Measurements from ENCODE around the gene OR7A10. TPM values are rescaled to one million over a fixed set of nuclear protein-coding genes. Genes with fewer than 3 reads are reported as not detected.
"Not testable (repeated sequence)": the region's sequence is repeated elsewhere in the genome, so short reads cannot be mapped to it uniquely, and the experiment has no call there.

The OR7A10 gene
- total RNA-seq, 2 experiments from 2014 or later = not detected

DNA sequence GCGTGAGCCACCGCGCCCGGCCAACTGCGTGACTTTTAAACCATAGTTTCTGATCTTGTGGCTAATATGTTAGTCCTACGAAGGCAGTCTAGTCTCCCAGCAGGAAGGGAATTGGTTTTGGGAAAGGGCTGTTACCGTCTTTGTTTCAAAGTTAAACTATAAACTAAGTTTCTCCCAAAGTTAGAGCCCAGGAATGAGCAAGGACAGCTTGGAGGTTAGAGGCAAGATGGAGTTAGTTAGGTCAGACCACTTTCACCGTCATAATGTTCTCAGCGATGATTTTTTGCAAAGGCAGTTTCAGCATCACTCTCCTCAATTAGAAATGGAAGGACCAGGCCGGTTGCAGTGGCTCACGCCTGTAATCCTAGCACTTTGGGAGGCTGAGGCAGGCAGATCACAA is 52.7 kb downstream of the OR7A10 start:
- no peaks in the 10 kb centered on the region for H4K20me1 ChIP-seq (ENCODE audit: insufficient read depth, low read length)
- H3K79me2 ChIP-seq (ENCODE audit: insufficient read depth, low read depth, low read length) = no peaks in the 10 kb centered on the region
- H3K9me2 ChIP-seq (ENCODE audit: insufficient read depth, low read length) = no peaks in the 10 kb centered on the region
- H3K4me1 ChIP-seq (ENCODE audit: insufficient read depth, low read length, poor library complexity, severe bottlenecking) = no peaks in the 10 kb centered on the region
- H3K4me2 ChIP-seq (ENCODE audit: low read length) = no peak overlapping the region
- BruUV-seq (replicated peaks) = no TSS peak
- DNase-seq (ENCODE audit: low spot score) = no peak
- no peaks in the 10 kb centered on the region for H3K9me3 ChIP-seq (ENCODE audit: low read length)
- intact Hi-C loops (cut with micrococcal nuclease; ENCODE audit: unreplicated experiment) = no loop called here
- TF ChIP-seq, protein P1, sequence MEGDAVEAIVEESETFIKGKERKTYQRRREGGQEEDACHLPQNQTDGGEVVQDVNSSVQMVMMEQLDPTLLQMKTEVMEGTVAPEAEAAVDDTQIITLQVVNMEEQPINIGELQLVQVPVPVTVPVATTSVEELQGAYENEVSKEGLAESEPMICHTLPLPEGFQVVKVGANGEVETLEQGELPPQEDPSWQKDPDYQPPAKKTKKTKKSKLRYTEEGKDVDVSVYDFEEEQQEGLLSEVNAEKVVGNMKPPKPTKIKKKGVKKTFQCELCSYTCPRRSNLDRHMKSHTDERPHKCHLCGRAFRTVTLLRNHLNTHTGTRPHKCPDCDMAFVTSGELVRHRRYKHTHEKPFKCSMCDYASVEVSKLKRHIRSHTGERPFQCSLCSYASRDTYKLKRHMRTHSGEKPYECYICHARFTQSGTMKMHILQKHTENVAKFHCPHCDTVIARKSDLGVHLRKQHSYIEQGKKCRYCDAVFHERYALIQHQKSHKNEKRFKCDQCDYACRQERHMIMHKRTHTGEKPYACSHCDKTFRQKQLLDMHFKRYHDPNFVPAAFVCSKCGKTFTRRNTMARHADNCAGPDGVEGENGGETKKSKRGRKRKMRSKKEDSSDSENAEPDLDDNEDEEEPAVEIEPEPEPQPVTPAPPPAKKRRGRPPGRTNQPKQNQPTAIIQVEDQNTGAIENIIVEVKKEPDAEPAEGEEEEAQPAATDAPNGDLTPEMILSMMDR (conservative IDR thresholded peaks at IDR 0.05; ENCODE audit: low read length) = no peak
- TF ChIP-seq EZH2phosphoT487 (IDR thresholded peaks at IDR 0.05; ENCODE audit: borderline replicate concordance, low read depth, low read length) = no peak
- no peak overlapping the region for H3K27ac ChIP-seq (ENCODE audit: low read depth, low read length, poor library complexity, severe bottlenecking)
- CTCF ChIA-PET (ENCODE audit: unreplicated experiment) = no interaction called here
- H3K4me3 ChIP-seq (ENCODE audit: low read depth, low read length, poor library complexity, severe bottlenecking) = no peak overlapping the region
- POLR2A ChIA-PET = no interaction called here
- H2AFZ ChIP-seq (ENCODE audit: low read length) = no peak overlapping the region
- H3K36me3 ChIP-seq (ENCODE audit: insufficient read depth, low read length) = no peaks in the 10 kb centered on the region

DNA sequence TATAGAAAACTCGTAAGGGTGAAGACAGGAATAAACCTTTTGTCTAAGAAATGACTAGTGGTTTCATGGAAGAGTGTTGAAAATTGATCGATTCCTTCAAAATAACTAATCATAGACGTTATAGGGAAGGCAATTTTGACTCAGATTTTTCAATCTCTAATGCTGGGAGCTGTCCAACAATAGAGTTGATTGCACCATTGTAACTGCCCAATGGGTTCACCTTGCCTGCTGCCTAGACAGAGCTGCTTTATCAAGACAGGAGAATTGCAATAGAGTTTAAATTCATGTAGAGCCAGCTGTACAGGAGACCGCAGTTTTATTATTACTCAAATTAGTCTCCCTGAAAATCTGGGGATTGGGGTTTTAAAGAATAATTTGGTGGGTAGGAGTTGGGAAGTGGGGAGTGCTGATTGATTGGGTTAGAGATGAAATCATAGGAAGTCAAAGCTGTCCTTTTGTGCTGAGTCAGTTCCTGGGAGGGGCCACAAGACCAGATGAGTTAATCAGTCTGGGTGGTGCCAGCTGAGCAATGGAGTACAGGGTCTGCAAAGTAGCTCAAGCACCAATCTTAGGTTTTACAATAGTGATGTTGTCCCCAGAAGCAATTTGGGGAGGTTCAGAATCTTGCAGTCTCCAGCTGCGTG is 53.5 kb downstream of the OR7A10 start:
- no peaks in the 10 kb centered on the region for H3K4me1 ChIP-seq (ENCODE audit: insufficient read depth, low read length, poor library complexity, severe bottlenecking)
- H3K4me3 ChIP-seq (ENCODE audit: low read depth, low read length, poor library complexity, severe bottlenecking) = no peak overlapping the region
- ChIA-PET POLR2A (interaction anchor here (0.7 kb wide), 1 partner anchor 100 kb away, joined by 4 read pairs; no protein-coding TSS in a partner anchor), CTCF (ENCODE audit: unreplicated experiment) (no interaction called here)
- H3K9me3 ChIP-seq (ENCODE audit: low read length) = no peaks in the 10 kb centered on the region
- BruUV-seq (replicated peaks) = no TSS peak
- H4K20me1 ChIP-seq (ENCODE audit: insufficient read depth, low read length) = no peaks in the 10 kb centered on the region
- H3K79me2 ChIP-seq (ENCODE audit: insufficient read depth, low read depth, low read length) = no peaks in the 10 kb centered on the region
- TF ChIP-seq, protein P1 (conservative IDR thresholded peaks at IDR 0.05; ENCODE audit: low read length) = no peak
- TF ChIP-seq EZH2phosphoT487 (IDR thresholded peaks at IDR 0.05; ENCODE audit: borderline replicate concordance, low read depth, low read length) = no peak
- H3K27ac ChIP-seq (ENCODE audit: low read depth, low read length, poor library complexity, severe bottlenecking) = no peak overlapping the region
- H3K9me2 ChIP-seq (ENCODE audit: insufficient read depth, low read length) = no peaks in the 10 kb centered on the region
- no peak for DNase-seq (ENCODE audit: low spot score)
- H3K4me2 ChIP-seq (ENCODE audit: low read length) = no peak overlapping the region
- intact Hi-C loops (cut with micrococcal nuclease; ENCODE audit: unreplicated experiment) = no loop called here
- no peak overlapping the region for H2AFZ ChIP-seq (ENCODE audit: low read length)
- H3K36me3 ChIP-seq (ENCODE audit: insufficient read depth, low read length) = no peaks in the 10 kb centered on the region

DNA sequence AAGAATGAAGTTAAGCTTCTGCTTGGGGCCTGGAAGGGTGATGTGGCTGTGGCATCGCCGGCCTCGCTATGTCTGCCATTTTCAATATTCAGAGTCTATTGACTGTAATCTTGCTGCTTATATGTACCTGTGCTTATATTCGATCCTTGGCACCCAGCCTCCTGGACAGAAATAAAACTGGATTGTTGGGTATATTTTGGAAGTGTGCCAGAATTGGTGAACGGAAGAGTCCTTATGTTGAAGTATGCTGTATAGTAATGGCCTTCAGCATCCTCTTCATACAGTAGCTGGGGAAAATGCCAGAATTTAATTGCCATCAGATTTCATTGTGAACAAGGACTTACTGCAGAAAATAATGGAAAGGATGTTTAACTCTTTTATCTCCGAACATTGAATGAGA is 56.5 kb downstream of the OR7A10 start:
- CTCF ChIA-PET (ENCODE audit: unreplicated experiment); H3K79me2 ChIP-seq (ENCODE audit: insufficient read depth, low read depth, low read length): not testable (repeated sequence)

More for the DNA sequence above, 56.5 kb downstream of the OR7A10 start:
- H3K27ac ChIP-seq (ENCODE audit: low read depth, low read length, poor library complexity, severe bottlenecking); BruUV-seq (replicated peaks); H3K9me2 ChIP-seq (ENCODE audit: insufficient read depth, low read length); H3K4me3 ChIP-seq (ENCODE audit: low read depth, low read length, poor library complexity, severe bottlenecking); POLR2A ChIA-PET; H3K4me2 ChIP-seq (ENCODE audit: low read length); intact Hi-C loops (cut with micrococcal nuclease; ENCODE audit: unreplicated experiment); H3K9me3 ChIP-seq (ENCODE audit: low read length); H3K36me3 ChIP-seq (ENCODE audit: insufficient read depth, low read length); H3K4me1 ChIP-seq (ENCODE audit: insufficient read depth, low read length, poor library complexity, severe bottlenecking); H4K20me1 ChIP-seq (ENCODE audit: insufficient read depth, low read length); H2AFZ ChIP-seq (ENCODE audit: low read length); DNase-seq (ENCODE audit: low spot score): not testable (repeated sequence)

Small RNA genes lying within 50 kb of the gene (small RNA-seq; reads per million reads assigned to genes)
- not detected for gene AC005255.1
- not detected for gene OR7A18P

Other genes with a start within 250 kb of the OR7A10 start
- gene ADGRE3, start 174.1 kb downstream of the OR7A10 start, total RNA-seq (2014; rRNA removed; shearing (Covaris generic)) = not detected in 2 replicates
- not detected in 2 replicates for gene ADGRE3, start 174.1 kb downstream of the OR7A10 start, total RNA-seq (2022)
- gene ZNF333, start 158.9 kb downstream of the OR7A10 start, total RNA-seq (2014; rRNA removed; shearing (Covaris generic)) = 26.1 and 27.3 TPM in 2 replicates
- 25.0 and 30.8 TPM in 2 replicates for gene ZNF333, start 158.9 kb downstream of the OR7A10 start, total RNA-seq (2022)
- gene ADGRE2, start 70.4 kb downstream of the OR7A10 start, total RNA-seq (2014; rRNA removed; shearing (Covaris generic)) = not detected in 2 replicates
- gene ADGRE2, start 70.4 kb downstream of the OR7A10 start, total RNA-seq (2022) = 0.11 TPM in 1 of 2 replicates, not detected in the other
- gene OR7A5, start 13.7 kb downstream of the OR7A10 start, total RNA-seq (2014; rRNA removed; shearing (Covaris generic)) = not detected in 2 replicates
- gene OR7A5, start 13.7 kb downstream of the OR7A10 start, total RNA-seq (2022) = not detected in 2 replicates
- not detected in 2 replicates for gene OR7C1, start 13.7 kb downstream of the OR7A10 start, total RNA-seq (2014; rRNA removed; shearing (Covaris generic))
- gene OR7C1, start 13.7 kb downstream of the OR7A10 start, total RNA-seq (2022) = not detected in 2 replicates
- gene OR7A17, start 37.2 kb upstream of the OR7A10 start, total RNA-seq (2014; rRNA removed; shearing (Covaris generic)) = not detected in 2 replicates
- not detected in 2 replicates for gene OR7A17, start 37.2 kb upstream of the OR7A10 start, total RNA-seq (2022)
- gene OR7C2, start 92.6 kb upstream of the OR7A10 start, total RNA-seq (2014; rRNA removed; shearing (Covaris generic)) = not detected in 2 replicates
- not detected in 2 replicates for gene OR7C2, start 92.6 kb upstream of the OR7A10 start, total RNA-seq (2022)
- not detected in 2 replicates for gene SLC1A6, start 130.9 kb upstream of the OR7A10 start, total RNA-seq (2014; rRNA removed; shearing (Covaris generic))
- gene SLC1A6, start 130.9 kb upstream of the OR7A10 start, total RNA-seq (2022) = not detected in 2 replicates
- not detected in 2 replicates for gene CASP14, start 200.6 kb upstream of the OR7A10 start, total RNA-seq (2014; rRNA removed; shearing (Covaris generic))
- not detected in 2 replicates for gene CASP14, start 200.6 kb upstream of the OR7A10 start, total RNA-seq (2022)
- not detected in 2 replicates for gene OR1I1, start 233.3 kb upstream of the OR7A10 start, total RNA-seq (2014; rRNA removed; shearing (Covaris generic))
- gene OR1I1, start 233.3 kb upstream of the OR7A10 start, total RNA-seq (2022) = not detected in 2 replicates

Measured in OCI-LY7 (cell line).